HepG2 (cell line): Measurements from ENCODE around the gene UNKL. TPM values are rescaled to one million over a fixed set of nuclear protein-coding genes. Genes with fewer than 3 reads are reported as not detected.
A peak's percentile ranks its signal among the peaks of the same experiment; 100 is the strongest.

Experiments used
- ATF2 ChIP-seq: sonication (generic); formaldehyde crosslinking; IDR thresholded peaks from 2 replicates; pipeline ENCODE4 v1.4.0; 2020; ENCODE audit warnings: missing genetic modification reagents
- KAT2B ChIP-seq: fragments of 150-350 bp; IDR thresholded peaks from 2 replicates; pipeline ENCODE4 v1.6.1; 2014; ENCODE audit warnings: low read depth, low read length, borderline replicate concordance
- NFYB ChIP-seq: sonication (generic); formaldehyde crosslinking; IDR thresholded peaks from 2 replicates; pipeline ENCODE4 v1.4.0; 2020; ENCODE audit warnings: missing genetic modification reagents
- NR2F6 ChIP-seq, 2 experiments: IDR thresholded peaks; 2 replicates each; pipeline ENCODE4 v1.6.1; 2016; ENCODE audit warnings: antibody characterized with exemption in 1 of 2, mild to moderate bottlenecking in 1 of 2
- TBX2 ChIP-seq: sonication (generic); formaldehyde crosslinking; IDR thresholded peaks from 2 replicates; pipeline ENCODE4 v1.5.0; 2020; ENCODE audit warnings: missing genetic modification reagents, mild to moderate bottlenecking, borderline replicate concordance
- YEATS4 ChIP-seq: sonication (generic); formaldehyde crosslinking; IDR thresholded peaks from 2 replicates; pipeline ENCODE4 v1.4.0; 2020; ENCODE audit warnings: missing genetic modification reagents, borderline replicate concordance
- ZBTB33 ChIP-seq: sonication (generic); formaldehyde crosslinking; IDR thresholded peaks from 2 replicates; pipeline ENCODE4 v1.4.0; 2020; ENCODE audit warnings: missing genetic modification reagents
- ZNF224 ChIP-seq: sonication (generic); formaldehyde crosslinking; IDR thresholded peaks from 2 replicates; pipeline ENCODE4 v1.5.0; 2020; ENCODE audit warnings: mild to moderate bottlenecking, missing genetic modification reagents
- ZNF335 ChIP-seq: sonication (generic); formaldehyde crosslinking; IDR thresholded peaks from 2 replicates; pipeline ENCODE4 v1.4.0; 2020; ENCODE audit warnings: missing genetic modification reagents
- polyA plus RNA-seq, 8 experiments: library from polyadenylated mRNA; depleted of rRNA in 3 of 8; stranded (reverse) in 7 of 8; unstranded in 1 of 8; fragments of >200 nt; fragmentation: Illumina TruSeq in 4 of 8; extraction: Trizol in 4 of 8; gene quantifications; 2 replicates each; pipeline versions ENCODE4 v1.2.1 to v1.2.3, GENCODE V29; 2011 to 2016; ENCODE audit warnings: low read depth in 4 of 8, missing spikeins in 1 of 8, mixed read lengths in 1 of 8; ENCODE audit not compliant: insufficient read depth in 1 of 8
- total RNA-seq, 5 experiments: library from RNA; depleted of rRNA; stranded (reverse); fragments of >200 nt; fragmentation: Illumina TruSeq; extraction: Trizol; gene quantifications; 2 replicates each; pipeline ENCODE4 v1.2.3, GENCODE V29; 2016; ENCODE audit warnings: low read depth in 1 of 5
- TF ChIP-seq, protein P1 (sequence below): sonication (generic); formaldehyde crosslinking; IDR thresholded peaks from 2 replicates; pipeline ENCODE4 v1.8.1; 2023; ENCODE audit warnings: mild to moderate bottlenecking, missing genetic modification reagents
- TF ChIP-seq, protein P2 (sequence below): sonication (generic); formaldehyde crosslinking; IDR thresholded peaks from 2 replicates; pipeline ENCODE4 v1.4.0; 2020; ENCODE audit warnings: mild to moderate bottlenecking, missing genetic modification reagents

Gene UNKL
- total and polyA plus RNA-seq, 2 of the 13 experiments (the other 11 are each of a cell fraction or from before 2014, with no cell fraction given), result 10.4 to 17.6 TPM

DNA sequence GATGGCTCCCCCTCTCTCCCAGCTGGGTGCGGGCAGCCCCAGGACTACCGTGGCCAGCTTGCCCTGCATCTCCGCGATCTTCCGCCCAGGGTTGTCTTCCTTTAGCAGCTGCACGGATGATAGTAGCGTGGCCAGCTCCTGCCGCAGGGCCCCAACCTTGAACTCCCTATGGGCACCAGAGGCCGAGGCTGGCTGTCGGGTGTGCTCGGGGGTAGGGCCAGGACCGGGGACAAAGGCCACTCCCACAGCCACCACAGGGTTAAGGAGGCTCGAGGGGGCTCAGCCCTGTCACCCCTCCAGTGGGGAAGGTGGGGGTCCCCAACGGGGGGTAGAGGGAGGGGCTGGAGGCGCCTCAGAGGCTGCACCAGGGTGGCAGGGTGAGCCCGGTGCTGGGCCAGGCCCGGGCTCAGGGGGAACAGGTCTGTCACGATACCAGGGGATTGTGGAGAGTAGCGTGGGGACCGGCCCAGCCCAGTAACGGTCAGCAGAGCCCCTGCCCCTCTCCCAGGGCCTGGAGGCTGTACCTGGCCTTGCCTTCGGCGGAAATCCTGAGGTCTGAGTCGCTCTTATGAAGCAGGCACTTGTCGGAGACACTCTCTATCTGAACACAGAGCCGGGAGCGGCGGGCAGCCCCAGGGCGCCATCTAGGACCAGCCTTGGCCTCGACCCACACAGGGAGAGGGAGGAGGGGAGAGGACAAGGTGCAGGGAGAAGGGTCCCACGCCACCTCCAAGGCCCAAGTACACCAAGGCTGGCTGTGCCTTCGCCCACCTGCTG is 21.6 kb upstream of the UNKL start (continued):
- TF ChIP-seq ZBTB33 (peak; percentile 38), TBX2 (CRISPR knock-in tag) (peak; percentile 39), NFYB (CRISPR knock-in tag) (no peak), ATF2 (CRISPR knock-in tag) (no peak), YEATS4 (CRISPR knock-in tag) (peak; percentile 22; the same call in 1 of the 2 replicates), KAT2B (no peak), ZNF224 (no peak), ZNF335 (peak; percentile 98), NR2F6 (IDR thresholded peaks at IDR 0.05) (peak; percentile 34; the same call in 1 of the 2 replicates), NR2F6 (CRISPR knock-in tag; IDR thresholded peaks at IDR 0.05) (peak; percentile 58; the same call in 1 of the 2 replicates)
- TF ChIP-seq, protein P1, sequence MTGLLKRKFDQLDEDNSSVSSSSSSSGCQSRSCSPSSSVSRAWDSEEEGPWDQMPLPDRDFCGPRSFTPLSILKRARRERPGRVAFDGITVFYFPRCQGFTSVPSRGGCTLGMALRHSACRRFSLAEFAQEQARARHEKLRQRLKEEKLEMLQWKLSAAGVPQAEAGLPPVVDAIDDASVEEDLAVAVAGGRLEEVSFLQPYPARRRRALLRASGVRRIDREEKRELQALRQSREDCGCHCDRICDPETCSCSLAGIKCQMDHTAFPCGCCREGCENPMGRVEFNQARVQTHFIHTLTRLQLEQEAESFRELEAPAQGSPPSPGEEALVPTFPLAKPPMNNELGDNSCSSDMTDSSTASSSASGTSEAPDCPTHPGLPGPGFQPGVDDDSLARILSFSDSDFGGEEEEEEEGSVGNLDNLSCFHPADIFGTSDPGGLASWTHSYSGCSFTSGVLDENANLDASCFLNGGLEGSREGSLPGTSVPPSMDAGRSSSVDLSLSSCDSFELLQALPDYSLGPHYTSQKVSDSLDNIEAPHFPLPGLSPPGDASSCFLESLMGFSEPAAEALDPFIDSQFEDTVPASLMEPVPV (CRISPR knock-in tag), result peak; percentile 42; the same call in 1 of the 2 replicates
- TF ChIP-seq, protein P2, sequence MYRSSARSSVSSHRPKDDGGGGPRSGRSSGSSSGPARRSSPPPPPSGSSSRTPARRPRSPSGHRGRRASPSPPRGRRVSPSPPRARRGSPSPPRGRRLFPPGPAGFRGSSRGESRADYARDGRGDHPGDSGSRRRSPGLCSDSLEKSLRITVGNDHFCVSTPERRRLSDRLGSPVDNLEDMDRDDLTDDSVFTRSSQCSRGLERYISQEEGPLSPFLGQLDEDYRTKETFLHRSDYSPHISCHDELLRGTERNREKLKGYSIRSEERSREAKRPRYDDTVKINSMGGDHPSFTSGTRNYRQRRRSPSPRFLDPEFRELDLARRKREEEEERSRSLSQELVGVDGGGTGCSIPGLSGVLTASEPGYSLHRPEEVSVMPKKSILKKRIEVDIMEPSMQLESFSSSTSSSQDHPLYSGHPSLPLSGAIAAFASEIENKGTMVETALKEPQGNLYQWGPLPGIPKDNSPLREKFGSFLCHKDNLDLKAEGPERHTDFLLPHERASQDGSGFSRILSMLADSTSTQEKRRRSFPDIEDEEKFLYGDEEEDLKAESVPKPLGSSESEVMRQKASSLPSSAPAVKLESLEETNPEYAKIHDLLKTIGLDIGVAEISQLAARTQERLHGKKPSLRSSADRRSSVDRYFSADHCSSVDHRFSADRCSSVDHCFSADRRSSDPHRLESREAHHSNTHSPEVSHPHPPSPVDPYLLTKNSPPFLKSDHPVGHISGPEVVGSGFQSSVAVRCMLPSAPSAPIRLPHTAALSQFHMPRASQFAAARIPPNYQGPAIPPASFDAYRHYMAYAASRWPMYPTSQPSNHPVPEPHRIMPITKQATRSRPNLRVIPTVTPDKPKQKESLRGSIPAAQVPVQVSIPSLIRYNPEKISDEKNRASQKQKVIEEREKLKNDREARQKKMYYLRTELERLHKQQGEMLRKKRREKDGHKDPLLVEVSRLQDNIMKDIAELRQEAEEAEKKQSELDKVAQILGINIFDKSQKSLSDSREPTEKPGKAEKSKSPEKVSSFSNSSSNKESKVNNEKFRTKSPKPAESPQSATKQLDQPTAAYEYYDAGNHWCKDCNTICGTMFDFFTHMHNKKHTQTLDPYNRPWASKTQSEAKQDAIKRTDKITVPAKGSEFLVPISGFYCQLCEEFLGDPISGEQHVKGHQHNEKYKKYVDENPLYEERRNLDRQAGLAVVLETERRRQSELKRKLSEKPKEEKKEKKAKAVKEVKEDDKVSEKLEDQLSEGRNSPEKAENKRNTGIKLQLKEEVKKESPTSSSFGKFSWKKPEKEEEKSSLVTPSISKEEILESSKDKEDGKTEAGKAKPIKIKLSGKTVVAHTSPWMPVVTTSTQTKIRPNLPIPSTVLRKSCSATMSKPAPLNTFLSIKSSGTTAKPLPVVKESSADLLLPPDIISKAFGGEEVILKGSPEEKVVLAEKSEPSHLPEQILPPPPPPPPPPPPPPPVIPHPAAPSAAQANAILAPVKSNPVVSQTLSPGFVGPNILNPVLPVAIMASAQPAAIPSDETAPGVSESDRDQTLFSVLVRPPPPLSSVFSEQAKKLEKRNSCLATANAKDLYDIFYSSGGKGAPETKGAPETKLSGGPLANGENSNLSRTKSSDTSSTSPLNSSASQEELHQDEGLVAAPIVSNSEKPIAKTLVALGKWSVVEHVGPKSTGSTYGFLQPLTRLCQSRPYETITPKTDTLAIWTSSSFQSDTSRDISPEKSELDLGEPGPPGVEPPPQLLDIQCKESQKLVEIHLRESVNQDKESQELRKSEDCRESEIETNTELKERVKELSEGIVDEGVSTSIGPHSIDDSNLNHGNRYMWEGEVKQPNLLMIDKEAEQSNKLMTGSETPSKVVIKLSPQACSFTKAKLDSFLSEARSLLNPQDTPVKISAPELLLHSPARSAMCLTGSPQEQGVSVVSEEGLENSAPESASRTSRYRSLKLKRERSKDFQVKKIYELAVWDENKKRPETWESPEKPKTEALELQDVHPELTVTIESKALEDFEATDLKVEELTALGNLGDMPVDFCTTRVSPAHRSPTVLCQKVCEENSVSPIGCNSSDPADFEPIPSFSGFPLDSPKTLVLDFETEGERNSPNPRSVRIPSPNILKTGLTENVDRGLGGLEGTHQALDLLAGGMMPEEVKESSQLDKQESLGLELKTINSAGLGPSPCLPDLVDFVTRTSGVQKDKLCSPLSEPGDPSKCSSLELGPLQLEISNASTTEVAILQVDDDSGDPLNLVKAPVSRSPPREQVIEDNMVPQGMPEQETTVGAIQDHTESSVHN (CRISPR knock-in tag), result no peak
